ENCODE measurements around the gene JPH4.

Gene JPH4

GRCh38 chr14:23621932-23622730 lies 43.5 kb upstream of the JPH4 start:
- H3K4me3 ChIP-seq (replicated peaks; ENCODE audit: low read depth, low read length) = no peak overlapping the region
- TF ChIP-seq, protein P1, sequence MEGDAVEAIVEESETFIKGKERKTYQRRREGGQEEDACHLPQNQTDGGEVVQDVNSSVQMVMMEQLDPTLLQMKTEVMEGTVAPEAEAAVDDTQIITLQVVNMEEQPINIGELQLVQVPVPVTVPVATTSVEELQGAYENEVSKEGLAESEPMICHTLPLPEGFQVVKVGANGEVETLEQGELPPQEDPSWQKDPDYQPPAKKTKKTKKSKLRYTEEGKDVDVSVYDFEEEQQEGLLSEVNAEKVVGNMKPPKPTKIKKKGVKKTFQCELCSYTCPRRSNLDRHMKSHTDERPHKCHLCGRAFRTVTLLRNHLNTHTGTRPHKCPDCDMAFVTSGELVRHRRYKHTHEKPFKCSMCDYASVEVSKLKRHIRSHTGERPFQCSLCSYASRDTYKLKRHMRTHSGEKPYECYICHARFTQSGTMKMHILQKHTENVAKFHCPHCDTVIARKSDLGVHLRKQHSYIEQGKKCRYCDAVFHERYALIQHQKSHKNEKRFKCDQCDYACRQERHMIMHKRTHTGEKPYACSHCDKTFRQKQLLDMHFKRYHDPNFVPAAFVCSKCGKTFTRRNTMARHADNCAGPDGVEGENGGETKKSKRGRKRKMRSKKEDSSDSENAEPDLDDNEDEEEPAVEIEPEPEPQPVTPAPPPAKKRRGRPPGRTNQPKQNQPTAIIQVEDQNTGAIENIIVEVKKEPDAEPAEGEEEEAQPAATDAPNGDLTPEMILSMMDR (IDR thresholded peaks at IDR 0.05; ENCODE audit: low read length, missing control alignments) = no peak
- no peak for DNase-seq (ENCODE audit: low read depth)

DNA sequence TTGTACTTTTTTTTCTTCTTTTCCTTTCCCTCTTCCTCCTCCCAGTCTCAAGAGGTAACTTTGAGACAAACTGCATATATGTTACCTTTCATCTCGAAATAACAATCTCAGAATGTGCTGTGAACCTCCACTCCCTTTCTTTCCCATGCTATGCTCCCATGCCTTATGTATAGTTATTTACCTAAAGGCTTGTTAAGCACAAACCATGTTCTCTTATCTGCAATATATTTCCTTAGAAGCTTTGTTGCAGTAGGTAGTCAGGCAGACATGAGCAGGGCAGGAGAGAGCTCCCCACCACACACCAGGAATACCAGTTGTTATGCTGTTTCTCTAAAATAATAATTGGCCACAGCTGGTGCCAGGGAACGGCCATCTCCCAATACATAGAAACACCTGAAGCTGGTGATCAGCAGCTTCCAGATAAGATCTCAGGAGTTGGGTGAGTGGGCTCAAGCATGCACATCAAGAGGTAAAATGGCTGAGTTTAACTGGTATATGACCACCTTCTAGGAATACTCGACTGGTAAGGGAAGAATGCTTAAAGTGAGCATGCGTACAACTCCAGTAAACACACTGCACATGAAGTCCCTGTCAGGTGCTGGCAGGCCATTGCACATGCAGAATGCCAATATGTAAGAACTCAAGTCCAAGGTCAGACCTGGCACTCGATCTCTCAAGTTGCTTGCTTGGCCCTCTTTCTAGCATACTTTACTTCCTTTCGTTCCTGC lies 42.8 kb upstream of the JPH4 start:
- H3K4me3 ChIP-seq (replicated peaks; ENCODE audit: low read depth, low read length) = no peak overlapping the region
- TF ChIP-seq, protein P1 (IDR thresholded peaks at IDR 0.05; ENCODE audit: low read length, missing control alignments) = no peak
- no peak for DNase-seq (ENCODE audit: low read depth)

DNA sequence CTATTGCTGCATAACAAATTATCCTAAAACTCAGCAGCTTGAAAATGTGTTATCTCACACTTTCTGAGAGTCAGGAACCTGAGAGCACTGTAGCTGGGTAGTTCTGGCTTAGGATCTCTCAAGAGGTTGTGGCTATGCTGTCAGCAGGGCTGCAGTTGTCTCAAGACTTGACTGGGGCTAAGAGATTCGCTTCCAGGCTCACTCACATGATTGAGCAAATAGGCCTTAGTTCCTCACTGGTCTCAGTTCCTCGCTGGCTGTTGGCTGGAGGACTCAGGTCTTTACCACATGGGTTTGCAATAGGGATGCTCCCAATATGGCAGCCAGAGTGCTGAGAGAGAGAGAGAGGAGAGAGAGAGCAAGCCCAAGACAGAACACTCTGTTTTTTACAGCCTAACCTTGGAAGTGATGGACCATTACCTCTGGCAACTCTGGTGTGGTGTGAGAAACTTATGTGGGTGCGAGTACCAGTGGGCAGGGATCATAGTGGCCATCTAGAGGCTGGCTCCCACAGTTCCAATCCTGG lies 41.6 kb upstream of the JPH4 start:
- no peak overlapping the region for H3K4me3 ChIP-seq (replicated peaks; ENCODE audit: low read depth, low read length)
- DNase-seq (ENCODE audit: low read depth) = no peak
- TF ChIP-seq, protein P1 (IDR thresholded peaks at IDR 0.05; ENCODE audit: low read length, missing control alignments) = no peak

DNA sequence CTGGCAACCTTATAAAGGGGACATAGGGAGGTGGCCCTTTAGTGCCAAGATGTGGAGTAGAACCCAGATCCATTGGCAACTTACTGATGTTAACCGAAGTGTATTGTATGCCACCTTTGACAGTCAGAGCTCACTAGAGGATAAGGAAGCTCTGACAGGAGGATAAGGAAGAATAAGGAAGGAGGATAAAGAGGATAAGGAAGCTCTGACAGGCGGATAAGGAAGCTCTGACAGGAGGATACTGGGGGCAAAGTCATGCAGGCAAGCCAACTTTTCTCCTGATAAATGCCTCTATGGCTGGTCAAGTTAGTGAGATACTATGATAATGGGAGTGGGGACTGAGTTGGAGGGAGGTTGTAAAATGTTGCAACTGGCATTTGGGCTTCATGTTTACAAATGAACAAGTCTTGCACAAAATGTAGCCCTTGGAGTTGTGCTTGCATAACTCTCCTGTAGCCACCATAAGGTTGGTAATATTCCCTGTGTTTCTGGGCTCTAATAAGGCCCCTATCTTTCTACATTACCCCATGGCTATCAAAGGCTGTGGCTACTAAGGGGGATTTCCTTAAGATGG lies 39.9 kb upstream of the JPH4 start:
- DNase-seq (ENCODE audit: low read depth) = no peak
- H3K4me3 ChIP-seq (replicated peaks; ENCODE audit: low read depth, low read length) = no peak overlapping the region
- TF ChIP-seq, protein P1 (IDR thresholded peaks at IDR 0.05; ENCODE audit: low read length, missing control alignments) = no peak

DNA sequence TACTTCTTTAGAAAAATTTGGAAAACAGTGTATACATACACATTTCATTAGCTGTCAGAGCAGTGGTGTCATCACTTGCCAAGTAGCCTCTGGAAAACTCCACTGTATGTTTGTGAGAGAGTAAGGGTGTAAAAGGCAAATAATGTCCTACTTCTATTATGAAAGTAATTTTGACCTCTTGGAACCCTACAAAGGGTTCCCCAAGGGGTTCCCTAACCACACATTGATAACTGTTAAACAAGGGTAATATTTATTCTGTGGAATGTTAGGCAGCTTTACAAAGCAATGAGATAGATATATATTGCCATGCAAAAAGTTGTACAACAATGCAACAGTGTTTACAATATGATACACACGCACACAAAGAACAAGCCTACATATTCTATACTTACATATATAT lies 38.9 kb upstream of the JPH4 start:
- TF ChIP-seq, protein P1 (IDR thresholded peaks at IDR 0.05; ENCODE audit: low read length, missing control alignments) = no peak
- H3K4me3 ChIP-seq (replicated peaks; ENCODE audit: low read depth, low read length) = no peak overlapping the region
- DNase-seq (ENCODE audit: low read depth) = no peak

DNA sequence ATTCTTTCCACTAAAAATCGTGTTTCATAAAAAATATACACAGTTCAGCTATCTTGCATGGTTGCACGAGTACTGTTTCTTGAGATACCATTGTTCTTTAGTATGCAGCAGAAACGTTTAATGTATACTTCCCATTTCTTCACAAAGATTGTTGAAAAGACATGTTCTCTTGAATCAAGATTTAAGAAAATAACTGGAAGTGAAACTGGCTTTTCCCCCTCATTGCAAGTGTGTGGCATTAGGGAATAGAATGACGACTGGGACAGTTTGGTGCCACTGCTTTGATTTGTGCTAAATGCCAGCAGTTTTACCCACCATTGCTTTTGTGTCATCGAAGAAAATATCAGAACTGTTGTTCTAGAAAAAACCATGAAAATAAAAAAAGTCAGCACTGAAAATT lies 37.3 kb upstream of the JPH4 start:
- TF ChIP-seq, protein P1 (IDR thresholded peaks at IDR 0.05; ENCODE audit: low read length, missing control alignments) = no peak
- DNase-seq (ENCODE audit: low read depth) = no peak
- no peak overlapping the region for H3K4me3 ChIP-seq (replicated peaks; ENCODE audit: low read depth, low read length)
